ENCODE measurements around the gene KCNB1.

The KCNB1 gene

DNA sequence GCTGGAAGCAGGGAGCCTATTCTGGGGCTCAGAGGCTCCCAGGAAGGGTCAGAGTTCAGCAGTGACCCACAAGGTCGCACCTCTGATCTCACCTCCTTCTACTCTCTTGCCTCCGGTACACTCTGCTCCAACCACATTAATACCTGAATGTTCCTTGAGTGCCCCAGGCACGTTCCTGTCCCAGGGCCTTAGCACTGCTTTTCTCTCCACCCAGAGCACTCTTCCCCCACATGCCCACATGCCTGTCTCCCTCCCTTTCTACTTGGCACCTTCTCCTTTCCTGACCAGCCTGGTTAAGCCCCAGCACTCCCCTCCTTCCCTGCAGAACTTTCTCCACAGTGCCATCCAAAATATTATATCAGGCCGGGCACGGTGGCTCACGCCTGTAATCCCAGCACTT is 13.4 kb downstream of the KCNB1 start:
- no peak for DNase-seq (ENCODE audit: low read depth)

DNA sequence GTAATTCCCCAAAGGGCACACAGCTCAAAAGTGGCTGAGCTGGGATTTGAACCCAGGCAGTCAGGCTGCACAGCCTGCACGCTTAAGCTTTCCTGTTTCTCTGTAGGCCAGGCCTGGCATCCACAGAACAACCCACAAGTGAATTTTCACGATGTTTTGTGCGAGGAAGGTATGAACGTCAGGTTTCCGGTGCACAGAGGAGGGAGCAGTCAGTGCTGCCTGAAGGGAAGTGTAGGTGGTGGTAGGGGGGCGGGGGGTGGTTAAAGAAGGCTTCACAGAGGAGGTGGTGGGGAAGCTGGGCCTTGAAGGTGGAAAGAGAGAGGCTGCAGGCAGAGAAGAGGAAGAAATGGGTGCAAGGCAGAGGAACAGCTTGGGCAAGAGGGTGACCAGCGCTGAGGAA is 14.1 kb downstream of the KCNB1 start:
- DNase-seq (ENCODE audit: low read depth), result no peak

GRCh38 chr20:49466114-49466912 is 16.2 kb downstream of the KCNB1 start:
- DNase-seq (ENCODE audit: low read depth), result no peak

- no peak for DNase-seq (ENCODE audit: low read depth)
These were observed 17.9 kb downstream of the KCNB1 start for GRCh38 chr20:49464556-49464955.

- DNase-seq (ENCODE audit: low read depth), result no peak
These were observed 19.8 kb downstream of the KCNB1 start for GRCh38 chr20:49462626-49463025.

- DNase-seq (ENCODE audit: low read depth), result no peak
These were observed 20.4 kb downstream of the KCNB1 start for GRCh38 chr20:49461894-49462620.

GRCh38 chr20:49460916-49461315 is 21.6 kb downstream of the KCNB1 start:
- no peak for DNase-seq (ENCODE audit: low read depth)

- DNase-seq (ENCODE audit: low read depth), result no peak
These were observed 22.3 kb downstream of the KCNB1 start for GRCh38 chr20:49460131-49460530.

DNA sequence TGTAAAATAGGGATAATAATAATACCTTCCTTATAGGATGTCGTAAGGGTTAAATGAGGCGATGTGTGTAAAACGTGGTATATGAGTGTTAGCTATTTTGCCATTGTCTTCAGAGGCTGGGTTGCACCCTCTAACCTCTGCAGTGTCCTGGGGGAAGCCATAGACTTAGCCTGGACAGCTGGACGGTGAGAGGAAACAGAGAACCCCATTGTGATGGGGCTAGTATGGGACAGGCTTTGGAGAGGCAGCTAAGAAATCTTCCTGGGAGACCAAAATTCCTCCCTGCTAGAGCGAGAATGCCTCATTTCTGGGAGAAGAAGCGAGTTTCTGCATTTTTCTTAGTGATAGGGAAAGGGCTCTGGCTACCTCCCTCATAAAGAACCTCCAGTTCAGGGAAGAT is 22.8 kb downstream of the KCNB1 start:
- no peak for DNase-seq (ENCODE audit: low read depth)

DNA sequence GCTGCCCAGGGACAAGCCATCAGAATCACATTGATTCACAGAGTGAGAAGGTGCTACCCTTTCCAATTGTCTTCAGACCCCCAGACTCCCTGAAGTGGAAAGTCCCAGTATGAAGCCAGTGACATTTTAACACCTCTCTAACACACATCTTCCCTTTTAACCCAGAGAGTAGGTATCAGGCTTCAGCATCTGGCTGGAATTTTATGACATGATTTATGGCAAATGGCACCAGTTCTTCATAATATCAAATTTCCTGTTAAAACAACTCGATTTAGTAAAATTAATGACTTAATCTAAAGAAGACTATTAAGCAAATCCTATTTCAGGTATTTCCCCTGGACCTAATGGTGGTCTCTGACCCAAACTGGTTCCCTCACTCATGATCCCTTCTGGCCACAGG is 25.0 kb downstream of the KCNB1 start:
- no peak for DNase-seq (ENCODE audit: low read depth)

DNA sequence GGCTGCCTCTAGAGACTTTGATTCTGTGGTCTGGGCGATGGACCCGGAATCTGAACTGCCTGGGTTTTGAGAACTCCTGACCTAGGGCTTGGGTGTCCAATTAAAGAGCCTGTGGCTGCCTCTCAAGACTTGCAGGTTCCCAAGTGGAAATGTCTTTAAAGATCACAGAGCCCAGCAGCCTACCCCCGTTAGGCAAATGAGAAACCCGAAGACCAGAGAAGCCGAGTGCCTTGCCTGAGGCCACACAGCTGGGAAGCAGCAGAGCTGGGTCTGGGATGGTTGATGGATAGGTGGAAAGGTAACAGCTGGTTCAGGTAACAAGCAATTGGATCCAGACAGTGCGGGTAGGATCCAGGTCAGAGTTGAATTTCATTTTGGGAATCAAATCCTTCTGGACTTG is 25.8 kb downstream of the KCNB1 start:
- no peak for DNase-seq (ENCODE audit: low read depth)

DNA sequence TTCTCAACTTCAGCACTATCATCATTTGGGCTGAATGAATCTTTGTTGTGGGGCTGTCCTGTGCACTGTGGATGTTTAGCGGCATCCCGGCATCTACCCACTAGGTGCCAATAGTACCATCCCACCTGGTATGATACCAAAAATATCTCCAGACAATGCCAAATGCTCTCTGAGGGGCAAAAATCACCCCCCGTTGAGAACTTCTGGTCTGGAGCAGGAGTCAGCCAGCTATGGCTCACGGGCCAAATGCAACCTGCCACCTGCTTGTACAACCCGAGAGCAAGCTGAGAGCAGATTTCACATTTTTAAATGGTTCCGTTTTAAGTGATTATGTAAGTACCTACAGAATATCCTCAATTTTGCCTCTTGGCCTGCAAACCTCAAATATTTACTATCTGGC is 26.8 kb downstream of the KCNB1 start:
- no peak for DNase-seq (ENCODE audit: low read depth)

DNA sequence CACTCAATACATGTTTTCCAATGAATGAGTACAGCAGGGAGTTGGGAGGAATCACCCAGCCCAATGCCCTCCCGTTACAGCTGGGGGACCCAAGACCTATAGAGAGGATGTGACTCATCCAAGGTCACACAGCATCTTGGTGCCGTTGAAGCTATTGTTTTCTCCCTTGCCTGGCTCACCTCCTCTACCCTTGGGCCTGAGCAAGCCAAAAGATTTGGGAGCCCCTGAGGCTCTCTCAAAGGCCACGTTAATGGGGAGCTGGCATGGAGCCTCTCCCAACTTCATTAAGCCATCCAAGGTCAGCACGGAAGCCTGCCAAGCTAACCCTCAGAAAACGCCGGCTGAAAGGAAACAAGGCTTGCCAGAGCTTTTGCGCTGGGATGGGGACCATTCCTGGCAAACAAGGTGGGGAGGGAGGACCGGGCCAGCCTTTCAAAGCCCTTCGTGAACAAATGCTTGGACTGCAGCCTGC is 30.4 kb downstream of the KCNB1 start:
- no peak for DNase-seq (ENCODE audit: low read depth)

DNA sequence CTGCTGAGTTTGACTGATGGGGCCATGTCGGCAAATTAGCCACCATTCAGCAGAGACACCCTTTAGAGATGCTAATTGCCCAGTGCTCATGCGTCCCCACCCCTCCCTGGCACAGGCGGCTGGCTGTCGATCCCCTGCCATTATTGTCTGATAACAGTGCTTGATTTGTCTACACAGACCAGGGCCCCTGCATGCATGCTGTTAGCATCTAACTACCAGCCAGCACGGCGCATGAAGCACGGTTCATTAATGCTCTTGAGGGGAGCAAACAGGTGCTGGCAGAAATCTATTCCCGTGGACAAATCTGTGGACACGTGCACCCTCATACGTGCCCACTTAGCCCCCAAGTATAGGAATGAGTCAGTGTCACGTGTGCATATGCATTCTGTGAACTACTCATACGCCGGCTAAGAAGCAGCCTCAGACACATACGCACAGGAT is 32.2 kb downstream of the KCNB1 start:
- DNase-seq (ENCODE audit: low read depth), result no peak

- DNase-seq (ENCODE audit: low read depth), result no peak
These were observed 33.6 kb downstream of the KCNB1 start for GRCh38 chr20:49448917-49449316.

GRCh38 chr20:49447946-49448809 is 34.3 kb downstream of the KCNB1 start:
- no peak for DNase-seq (ENCODE audit: low read depth)

GRCh38 chr20:49447364-49447763 is 35.1 kb downstream of the KCNB1 start:
- DNase-seq (ENCODE audit: low read depth), result no peak

DNA sequence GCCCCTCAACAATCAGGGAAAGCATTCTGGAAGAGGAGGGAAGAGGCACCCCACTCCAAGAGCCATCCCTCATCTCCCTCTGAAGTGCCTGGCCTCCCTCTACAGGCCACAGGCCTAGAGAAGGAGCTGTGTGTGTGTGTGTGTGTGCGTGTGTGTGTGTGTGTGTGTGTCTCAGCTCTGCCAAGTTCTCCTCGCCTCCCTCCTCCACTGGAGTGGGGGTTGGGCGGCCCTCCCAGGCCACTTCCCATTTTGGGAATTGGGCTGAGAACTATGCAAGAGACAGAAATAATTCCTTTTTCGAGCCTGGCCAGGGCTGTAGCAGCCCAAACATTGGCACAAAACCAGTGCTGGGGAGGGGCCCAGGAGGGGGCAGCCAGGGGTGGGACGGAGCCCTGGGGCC is 35.7 kb downstream of the KCNB1 start:
- DNase-seq (ENCODE audit: low read depth), result no peak

DNA sequence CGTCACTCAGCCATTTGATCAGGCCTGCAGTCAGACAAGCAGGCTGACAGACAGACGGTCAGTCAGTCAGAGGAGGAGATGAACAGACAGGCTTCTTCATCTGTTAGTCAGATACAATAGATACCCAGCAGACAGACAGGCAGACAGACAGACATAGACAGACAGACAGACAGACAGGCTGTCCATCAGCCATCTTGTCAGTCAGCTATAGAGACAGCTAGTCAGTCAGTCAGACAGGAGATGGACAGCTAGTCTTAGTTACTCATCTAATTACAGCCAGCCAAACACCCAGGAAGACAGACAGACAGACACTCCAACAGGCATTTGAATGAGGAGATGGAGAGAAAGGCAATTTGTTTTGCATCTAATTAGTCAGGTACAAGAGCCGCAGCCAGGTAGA is 36.4 kb downstream of the KCNB1 start:
- no peak for DNase-seq (ENCODE audit: low read depth)

DNA sequence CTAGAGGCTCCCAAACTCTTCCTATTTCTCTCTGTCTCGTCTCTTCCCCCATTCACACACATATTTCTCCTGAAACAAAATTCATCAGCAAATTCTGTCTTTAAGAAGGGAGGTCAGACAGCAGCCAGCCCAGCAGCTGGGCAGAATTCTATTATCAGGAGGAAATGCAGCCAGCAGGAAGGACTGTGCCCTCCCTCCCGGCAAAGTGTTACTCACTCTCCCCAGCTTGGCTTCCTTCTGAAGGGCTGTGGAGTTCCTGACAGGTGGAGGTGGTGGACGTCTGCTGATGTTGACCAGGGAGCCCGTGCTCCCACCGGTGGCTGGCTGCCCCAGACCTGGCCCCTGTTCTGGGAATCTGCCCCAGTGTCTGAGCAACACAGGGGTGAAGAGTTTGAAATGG is 37.3 kb downstream of the KCNB1 start:
- no peak for DNase-seq (ENCODE audit: low read depth)

- no peak for DNase-seq (ENCODE audit: low read depth)
These were observed 37.9 kb downstream of the KCNB1 start for GRCh38 chr20:49444553-49444990.

DNA sequence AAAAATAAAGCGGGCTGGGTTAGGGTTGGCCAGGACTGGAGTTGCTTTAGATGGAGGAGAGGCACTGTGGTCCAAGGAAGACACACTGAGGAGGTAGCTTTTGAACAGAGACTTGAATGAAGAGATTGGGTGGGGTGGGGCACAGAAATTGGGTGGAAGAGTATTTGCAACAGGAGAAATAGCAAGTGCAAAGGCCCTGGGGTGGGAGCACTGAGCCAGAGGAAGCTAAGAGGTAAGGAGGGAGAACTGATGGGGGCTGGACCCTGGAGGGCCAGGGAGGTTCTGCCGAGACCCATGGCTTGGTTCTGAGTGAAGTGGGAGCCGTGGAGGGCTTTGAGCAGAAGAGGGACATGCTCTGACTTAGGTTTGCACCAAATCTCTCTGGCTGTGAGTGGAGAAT is 45.4 kb downstream of the KCNB1 start:
- no peak for DNase-seq (ENCODE audit: low read depth)

Data from activated T-helper 1 cell treated with Interleukin-2 at 50 U/mL for 16 hours (primary cell).